ENCODE data around the gene COL5A3.

The COL5A3 gene

DNA sequence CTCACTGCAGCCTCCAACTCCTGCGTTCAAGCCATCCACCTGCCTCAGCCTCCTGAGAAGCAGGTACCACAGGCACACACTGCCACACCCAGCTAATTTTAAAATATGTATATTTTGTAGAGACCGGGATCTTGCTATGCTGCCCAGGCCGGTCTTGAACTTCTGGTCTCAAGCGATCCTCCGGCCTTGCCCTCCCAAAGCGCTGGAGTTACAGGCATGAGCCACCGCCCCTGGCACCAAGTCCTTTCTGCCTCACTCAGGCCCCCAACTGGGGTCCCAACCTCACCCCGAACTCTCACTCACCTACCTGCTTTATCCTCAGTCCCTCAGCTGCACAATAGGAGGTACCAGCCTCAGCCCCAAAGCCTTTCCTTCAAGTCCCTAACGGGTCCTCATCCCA lies 635 bp upstream of the COL5A3 start:
- DNase-seq = no peak

DNA sequence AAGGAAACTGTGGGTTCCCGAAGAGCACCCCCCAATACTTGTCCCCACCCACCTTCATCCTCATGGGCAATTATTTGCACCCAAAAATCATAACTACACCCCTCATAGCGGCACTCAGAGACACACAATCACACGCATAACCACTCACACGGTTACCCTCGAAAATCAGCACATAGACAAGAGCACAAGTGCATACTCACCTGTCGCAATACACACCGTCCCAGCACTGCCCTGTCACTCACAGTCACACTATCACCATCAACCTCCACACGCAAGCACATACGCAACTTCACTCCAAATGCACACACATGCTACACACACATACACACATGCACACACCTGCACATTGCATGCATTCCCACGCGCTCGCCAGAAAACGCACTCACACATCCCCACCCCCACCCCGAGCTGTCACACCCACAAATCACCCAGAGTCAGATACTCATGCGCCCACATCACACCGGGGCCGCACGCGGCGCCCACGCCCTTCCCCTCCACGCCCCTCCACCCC lies 535 bp downstream of the COL5A3 start:
- DNase-seq = no peak

DNA sequence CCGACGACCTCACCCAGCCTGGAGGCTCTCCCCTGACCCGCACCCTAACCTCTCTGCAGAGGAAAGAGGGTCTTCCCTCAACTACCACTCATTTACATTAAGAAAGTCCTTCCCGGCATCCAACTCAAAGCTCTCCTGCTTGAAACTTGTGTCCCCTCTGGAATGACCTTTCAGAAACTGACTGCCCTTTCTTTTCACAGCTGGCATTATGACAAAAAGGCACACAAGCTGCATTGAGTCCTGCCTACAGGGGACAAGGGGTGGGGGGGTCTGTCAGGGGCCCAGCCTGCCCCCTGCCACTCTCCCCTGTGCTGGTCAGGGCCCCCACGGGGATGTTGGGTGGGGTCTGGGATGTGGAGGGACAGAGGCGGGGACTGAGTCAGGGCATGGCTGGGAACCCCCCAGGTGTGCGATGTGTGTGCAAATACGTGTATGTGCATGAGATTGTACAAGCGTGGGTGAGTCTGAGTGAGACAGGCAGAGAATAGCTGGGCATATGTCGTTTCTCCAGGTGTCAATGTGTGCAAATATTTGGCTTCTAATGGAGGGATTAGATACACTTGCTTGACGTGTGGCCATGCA lies 2.0 kb downstream of the COL5A3 start:
- no peak for DNase-seq

- no peak for DNase-seq
Observed at GRCh38 chr19:10007371-10008183, 2.7 kb downstream of the COL5A3 start.

GRCh38 chr19:10006752-10007323 lies 3.5 kb downstream of the COL5A3 start:
- DNase-seq = no peak

DNA sequence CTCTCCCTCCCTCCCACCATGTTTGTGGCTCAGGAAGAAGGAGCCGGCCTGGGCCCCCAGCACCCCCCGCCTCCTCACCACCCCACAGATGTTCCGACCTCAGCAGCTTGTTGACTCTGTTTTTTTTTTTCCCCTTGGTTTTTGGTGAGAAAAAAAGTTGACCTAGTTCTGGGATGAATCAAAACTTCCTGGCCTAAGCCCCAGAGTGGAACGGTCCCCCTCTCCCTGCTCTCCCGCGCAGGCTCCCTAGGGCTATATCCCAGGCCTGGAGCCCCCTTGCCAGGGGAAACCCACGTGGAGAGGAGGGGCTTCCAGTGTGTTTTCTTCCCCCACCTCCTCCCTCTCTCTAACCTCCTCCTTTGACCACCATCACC lies 4.0 kb downstream of the COL5A3 start:
- DNase-seq = no peak

DNA sequence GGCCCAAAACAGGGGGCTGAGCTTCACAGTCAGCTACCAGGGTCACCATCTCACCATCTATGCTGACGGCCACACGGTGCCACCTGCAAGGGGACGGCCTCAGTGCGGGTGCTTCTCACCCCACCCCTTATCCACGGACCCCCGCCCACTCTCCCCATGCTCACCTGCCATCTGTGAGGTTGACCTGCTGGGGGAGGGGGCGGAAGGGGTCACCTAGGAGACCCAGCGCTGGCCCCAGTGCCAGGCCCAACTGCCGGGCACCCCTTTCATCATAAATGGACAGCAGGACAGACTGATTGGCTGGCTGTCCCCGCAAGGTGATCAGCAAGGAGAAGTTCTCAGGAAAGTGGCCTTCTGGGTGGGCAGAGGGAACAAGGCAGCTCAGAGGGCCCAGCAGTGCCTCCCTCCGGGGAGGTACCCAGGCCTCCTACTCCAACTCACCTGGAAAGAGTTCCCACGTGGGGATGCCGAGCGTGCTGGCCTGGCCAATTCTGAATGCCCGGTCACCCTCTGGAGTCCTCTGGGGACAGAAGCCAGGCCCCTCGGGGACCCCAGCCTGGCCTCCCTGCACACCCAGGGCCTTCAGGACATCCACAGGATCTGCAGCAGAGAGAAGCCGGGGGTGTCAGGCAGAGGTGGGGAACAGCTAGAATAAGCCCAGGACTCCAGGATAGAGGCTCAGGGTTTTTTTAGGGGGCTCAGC lies 4.5 kb downstream of the COL5A3 start:
- no peak for DNase-seq

DNA sequence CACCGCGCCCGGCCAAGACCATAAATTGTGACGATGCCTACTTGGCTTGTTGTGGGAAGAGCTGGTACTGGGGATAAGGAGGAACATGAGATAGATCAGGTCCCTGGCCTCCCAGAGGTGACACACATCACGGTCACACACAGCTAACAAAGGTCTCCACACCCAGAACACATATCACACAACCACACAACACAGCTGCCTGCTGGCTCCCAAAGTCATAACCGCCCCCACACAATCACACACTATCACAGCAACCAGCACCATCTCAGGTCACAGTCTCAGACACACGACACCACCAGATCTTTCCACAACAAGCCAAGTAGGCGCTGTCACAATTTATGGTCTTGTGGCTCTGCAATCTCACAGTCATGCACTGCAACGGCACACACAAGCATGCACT lies 5.7 kb downstream of the COL5A3 start:
- no peak for DNase-seq

GRCh38 chr19:10003271-10003670 lies 7.0 kb downstream of the COL5A3 start:
- DNase-seq = no peak

DNA sequence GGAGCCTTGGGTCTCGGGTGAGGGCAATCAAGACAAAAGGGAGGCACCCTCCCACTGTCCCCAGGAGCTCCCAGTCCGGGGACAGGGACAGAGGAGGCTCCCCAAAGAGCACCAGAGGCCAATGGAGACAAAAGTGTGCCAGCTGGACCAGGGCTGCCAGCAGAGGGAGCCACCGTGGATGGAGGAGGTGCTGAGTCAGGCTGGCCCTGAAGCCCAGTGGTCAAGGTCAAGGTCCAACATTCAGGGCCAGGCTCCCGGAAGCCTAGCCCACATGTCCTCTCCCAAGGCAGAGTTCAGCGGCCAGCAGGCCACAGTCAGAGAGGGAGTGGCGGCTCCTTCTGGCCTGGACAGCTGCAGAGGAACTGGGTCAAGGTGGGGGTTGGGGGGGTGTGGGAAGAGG lies 8.4 kb downstream of the COL5A3 start:
- DNase-seq = no peak

- DNase-seq = no peak
Observed at GRCh38 chr19:10000171-10000826, 10.0 kb downstream of the COL5A3 start.

GRCh38 chr19:9996541-9996940 lies 13.8 kb downstream of the COL5A3 start:
- DNase-seq = no peak

- DNase-seq = no peak
Observed at GRCh38 chr19:9995999-9996398, 14.3 kb downstream of the COL5A3 start.

- DNase-seq = no peak
Observed at GRCh38 chr19:9995084-9995483, 15.2 kb downstream of the COL5A3 start.

GRCh38 chr19:9991425-9992191 lies 18.7 kb downstream of the COL5A3 start:
- no peak for DNase-seq

DNA sequence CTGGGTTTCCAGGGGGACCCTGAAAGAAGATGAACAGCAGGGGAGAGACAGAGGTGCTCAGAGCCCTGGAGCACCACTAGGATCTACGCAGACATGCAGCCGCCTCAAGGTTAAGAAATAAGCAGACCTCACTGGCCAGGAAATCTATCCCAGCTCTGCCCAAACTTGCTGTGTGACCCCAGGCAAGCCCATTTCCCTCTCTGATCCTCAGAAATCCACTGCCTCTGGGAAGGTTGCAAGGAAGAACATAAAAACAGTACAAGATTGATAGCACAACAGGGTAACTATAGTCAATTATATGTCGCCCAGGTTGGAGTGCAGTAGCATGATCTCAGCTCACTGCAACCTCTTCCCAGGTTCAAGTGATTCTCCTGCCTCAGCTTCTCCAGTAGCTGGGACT lies 20.8 kb downstream of the COL5A3 start:
- no peak for DNase-seq

DNA sequence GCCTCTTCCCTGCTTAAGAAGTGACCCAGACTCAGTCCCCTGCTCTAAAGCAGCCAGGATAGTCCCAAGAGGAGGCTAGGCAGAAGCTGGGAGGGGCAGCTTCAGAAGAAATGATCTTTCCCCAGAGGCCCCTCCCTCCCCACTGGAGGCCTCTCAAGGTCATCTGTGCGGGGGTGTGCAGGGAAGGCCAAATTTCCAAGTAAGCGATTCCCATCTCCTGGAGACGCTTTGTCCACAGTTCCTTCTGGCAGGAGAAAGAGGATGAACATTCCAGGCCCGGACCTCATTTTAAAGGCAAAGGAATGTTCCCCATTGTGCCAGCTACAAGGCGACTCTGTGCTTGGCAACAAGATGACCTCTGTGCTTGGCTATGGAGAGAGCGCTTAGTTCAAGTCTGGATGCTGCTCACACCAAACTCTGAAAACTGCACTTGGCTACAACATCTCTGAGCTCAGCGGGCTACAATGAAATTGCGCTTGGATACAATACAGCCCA lies 23.5 kb downstream of the COL5A3 start:
- no peak for DNase-seq

GRCh38 chr19:9981406-9982260 lies 28.7 kb downstream of the COL5A3 start:
- no peak for DNase-seq

DNA sequence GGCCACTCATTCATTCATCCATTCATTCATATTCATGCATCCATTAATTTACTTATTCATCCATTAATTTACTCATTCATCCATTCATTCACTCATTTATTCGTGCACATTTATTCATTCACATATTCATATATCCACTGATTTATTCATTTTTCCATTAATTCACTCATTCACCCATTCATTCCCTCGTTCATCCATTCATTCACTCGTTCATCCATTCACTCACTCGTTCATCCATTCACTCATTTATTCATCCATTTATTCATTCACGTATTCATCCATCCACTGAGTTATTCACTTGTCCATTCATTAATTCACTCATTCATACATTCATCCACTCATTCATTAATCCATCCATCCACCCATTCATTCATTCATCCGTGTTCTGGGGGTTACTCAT lies 38.2 kb downstream of the COL5A3 start:
- no peak for DNase-seq

GRCh38 chr19:9971166-9971897 lies 39.0 kb downstream of the COL5A3 start:
- DNase-seq = no peak

Measured in NCI-H1694 (cell line).